PC-3 (cell line): ENCODE results near the gene DHRS3. TPM values are rescaled to one million over a fixed set of nuclear protein-coding genes. Genes with fewer than 3 reads are reported as not detected.

Experiments used
- ATAC-seq: fragments of 200-7000 bp; cut with Tn5 transposase; 2 replicates; pipeline ENCODE4 v1.9.1; 2020; ENCODE audit warnings: mild to moderate bottlenecking, moderate library complexity
- BruUV-seq: library from RNA; stranded (reverse); fragments of 400-500 nt; replicated peaks from 2 replicates; lab custom pipeline; 2021; lab: Mats Ljungman, UMichigan
- CTCF ChIA-PET: fragments of 300-600 bp; sonication (Branson Sonifier 250); formaldehyde crosslinking; loops from one replicate; lab custom pipeline; 2022; ENCODE audit warnings: antibody characterized with exemption; lab: Charles Lee
- POLR2A ChIA-PET: fragments of 300-600 bp; sonication (Branson Sonifier 250); formaldehyde crosslinking; loops from one replicate; lab custom pipeline; 2022; ENCODE audit warnings: antibody characterized with exemption; ENCODE audit not compliant: unreplicated experiment; lab: Charles Lee
- DNase-seq: peaks from one replicate; pipeline ENCODE4 v3.0.0-alpha.2; 2015
- H2AFZ ChIP-seq: fragments of 300-600 bp; sonication (generic); 2 replicates; pipeline ENCODE4 v1.6.0; 2016; ENCODE audit warnings: antibody characterized with exemption, low read length
- H3F3A ChIP-seq: fragments of 300-600 bp; sonication (generic); one replicate; pipeline ENCODE4 v1.6.0; 2017; ENCODE audit warnings: antibody characterized with exemption, low read length, control low read depth, mild to moderate bottlenecking; ENCODE audit not compliant: unreplicated experiment
- H3K27ac ChIP-seq: fragments of 300-600 bp; sonication (generic); 2 replicates; pipeline ENCODE4 v1.5.1; 2016; ENCODE audit warnings: mild to moderate bottlenecking, low read length
- H3K27me3 ChIP-seq: fragments of 300-600 bp; sonication (generic); 2 replicates; pipeline ENCODE4 v1.6.1; 2016; ENCODE audit warnings: low read length, mixed read lengths
- H3K36me3 ChIP-seq: fragments of 300-600 bp; sonication (generic); 2 replicates; pipeline ENCODE4 v1.6.1; 2016; ENCODE audit warnings: low read depth, mixed run types, low read length, mixed read lengths
- H3K4me1 ChIP-seq: fragments of 300-600 bp; sonication (generic); 2 replicates; pipeline ENCODE4 v1.5.1; 2016; ENCODE audit warnings: low read length; ENCODE audit not compliant: insufficient read depth
- H3K4me2 ChIP-seq: fragments of 300-600 bp; sonication (generic); 2 replicates; pipeline ENCODE4 v1.6.0; 2016; ENCODE audit warnings: low read length
- H3K4me3 ChIP-seq: fragments of 300-600 bp; sonication (generic); 2 replicates; pipeline ENCODE4 v1.5.1; 2016; ENCODE audit warnings: mild to moderate bottlenecking, low read length, mixed read lengths
- H3K79me2 ChIP-seq: fragments of 300-600 bp; sonication (generic); 2 replicates; pipeline ENCODE4 v1.6.1; 2017; ENCODE audit warnings: low read length, mixed read lengths
- H3K9ac ChIP-seq: fragments of 300-600 bp; sonication (generic); 2 replicates; pipeline ENCODE4 v1.6.0; 2016; ENCODE audit warnings: mild to moderate bottlenecking, low read length
- H3K9me2 ChIP-seq: fragments of 300-600 bp; sonication (generic); replicated peaks from 2 replicates; pipeline ENCODE4 v1.6.1; 2016; ENCODE audit warnings: mixed run types, low read length, mixed read lengths
- H3K9me3 ChIP-seq: fragments of 300-600 bp; sonication (generic); 2 replicates; pipeline ENCODE4 v1.6.1; 2016; ENCODE audit warnings: low read length, mixed read lengths
- H4K20me1 ChIP-seq: fragments of 300-600 bp; sonication (generic); 2 replicates; pipeline ENCODE4 v1.6.1; 2016; ENCODE audit warnings: low read length, mixed read lengths
- CTCF ChIP-seq: fragments of 300-600 bp; sonication (generic); conservative IDR thresholded peaks from 2 replicates; pipeline ENCODE4 v1.5.1; 2017; ENCODE audit warnings: antibody characterized with exemption, low read depth, mild to moderate bottlenecking, low read length
- EZH2 ChIP-seq: fragments of 300-600 bp; sonication (generic); IDR thresholded peaks from one replicate; pipeline ENCODE4 v1.6.1; 2017; ENCODE audit warnings: antibody characterized with exemption, mild to moderate bottlenecking, low read length; ENCODE audit not compliant: unreplicated experiment
- EZH2phosphoT487 ChIP-seq: fragments of 300-600 bp; sonication (generic); IDR thresholded peaks from 2 replicates; pipeline ENCODE4 v1.6.1; 2018; ENCODE audit warnings: mild to moderate bottlenecking, antibody characterized with exemption, low read length, borderline replicate concordance
- intact Hi-C: fragments of 100-400 bp; cut with micrococcal nuclease; formaldehyde crosslinking; loops from 2 replicates; pipeline ENCODE4 v1.9.0; 2023
- total RNA-seq: library from RNA; depleted of rRNA; stranded (reverse); fragments of >200 nt; gene quantifications from 2 replicates; pipeline ENCODE4 v1.2.3, GENCODE V29; 2014

The DHRS3 gene
- total RNA-seq, 1 experiment from 2014 or later = 105 TPM

GRCh38 chr1:12591267-12591938 lies 26.6 kb downstream of the DHRS3 start:
- Histone ChIP-seq H3K9ac (no peak overlapping the region), H3K79me2 (peaks cover 83% of the 10 kb centered on the region), H3K27me3 (no peaks in the 10 kb centered on the region), H3F3A (no peaks in the 10 kb centered on the region), H3K9me2 (no peaks in the 10 kb centered on the region), H3K4me3 (no peak overlapping the region), H3K27ac (no peak overlapping the region), H3K36me3 (peaks cover 22% of the 10 kb centered on the region; the same call in 1 of the 2 replicates), H3K4me2 (no peak overlapping the region), H3K9me3 (no peaks in the 10 kb centered on the region), H4K20me1 (0 out of 2 replicates have a peak, but pooled peaks cover 7% of the 10 kb centered on the region), H3K4me1 (peaks cover 41% of the 10 kb centered on the region), H2AFZ (no peak overlapping the region)
- ChIA-PET POLR2A (no interaction called here), CTCF (no interaction called here)
- BruUV-seq = no TSS peak
- intact Hi-C loops = no loop called here
- TF ChIP-seq CTCF = no peak
- no peak for TF ChIP-seq EZH2phosphoT487
- no peak for TF ChIP-seq EZH2
- ATAC-seq = no peak
- no peak for DNase-seq

DNA sequence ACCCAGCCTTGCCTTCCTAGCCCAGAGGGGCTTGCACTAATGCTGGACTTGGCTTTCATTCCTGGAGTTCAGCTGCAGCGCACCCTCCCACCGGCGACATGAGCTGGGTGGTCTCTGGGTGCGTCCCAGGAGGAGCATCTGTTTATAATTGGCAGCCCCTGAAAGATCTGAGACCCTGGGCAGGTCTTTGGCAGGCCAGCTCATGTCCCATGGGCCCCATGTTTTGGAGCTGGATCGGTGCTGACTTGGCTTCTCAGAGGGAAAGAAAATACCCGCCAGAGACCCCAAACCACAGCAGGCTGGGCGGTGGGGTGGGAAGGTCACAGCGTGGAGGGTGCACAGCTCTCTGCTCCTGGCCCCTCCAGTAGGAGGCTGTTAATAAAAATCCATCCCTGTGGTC lies 29.3 kb downstream of the DHRS3 start:
- no TSS peak for BruUV-seq
- H3K9ac ChIP-seq = no peak overlapping the region
- peaks cover 30% of the 10 kb centered on the region; the same call in 1 of the 2 replicates for H3K36me3 ChIP-seq
- H3K9me2 ChIP-seq = no peaks in the 10 kb centered on the region
- no peaks in the 10 kb centered on the region for H3K9me3 ChIP-seq
- H3K27me3 ChIP-seq = no peaks in the 10 kb centered on the region
- no peak for ATAC-seq
- DNase-seq = no peak
- H3K4me3 ChIP-seq = no peak overlapping the region
- peaks cover 95% of the 10 kb centered on the region for H3K79me2 ChIP-seq
- H2AFZ ChIP-seq = no peak overlapping the region
- peak overlapping the region; percentile 38 for H3K27ac ChIP-seq
- 0 out of 2 replicates have a peak, but pooled peaks cover 7% of the 10 kb centered on the region for H4K20me1 ChIP-seq
- ChIA-PET CTCF (no interaction called here), POLR2A (no interaction called here)
- peaks cover 21% of the 10 kb centered on the region for H3K4me1 ChIP-seq
- intact Hi-C loops = no loop called here
- no peaks in the 10 kb centered on the region for H3F3A ChIP-seq
- no peak for TF ChIP-seq EZH2phosphoT487
- TF ChIP-seq EZH2 = no peak
- no peak for TF ChIP-seq CTCF
- H3K4me2 ChIP-seq = peak overlapping the region; percentile 19; the same call in 1 of the 2 replicates

GRCh38 chr1:12587981-12588640 lies 29.9 kb downstream of the DHRS3 start:
- Histone ChIP-seq H3K79me2 (peaks cover 89% of the 10 kb centered on the region), H4K20me1 (0 out of 2 replicates have a peak, but pooled peaks cover 7% of the 10 kb centered on the region), H3K4me1 (peaks cover 17% of the 10 kb centered on the region), H3F3A (no peaks in the 10 kb centered on the region), H3K36me3 (peaks cover 30% of the 10 kb centered on the region; the same call in 1 of the 2 replicates), H3K9me2 (no peaks in the 10 kb centered on the region), H3K9me3 (no peaks in the 10 kb centered on the region), H3K4me2 (peak overlapping the region; percentile 27), H3K4me3 (no peak overlapping the region), H3K9ac (no peak overlapping the region), H2AFZ (no peak overlapping the region), H3K27me3 (no peaks in the 10 kb centered on the region), H3K27ac (peak overlapping the region; percentile 38)
- no TSS peak for BruUV-seq
- no peak for TF ChIP-seq EZH2
- no peak for TF ChIP-seq EZH2phosphoT487
- TF ChIP-seq CTCF = no peak
- intact Hi-C loops = no loop called here
- CTCF ChIA-PET = no interaction called here
- POLR2A ChIA-PET = no interaction called here
- DNase-seq (peak; percentile 91), ATAC-seq (peak; percentile 91)
